ENCODE results near the gene ARID1B.

ARID1B gene

GRCh38 chr6:156795825-156796224, 18.6 kb downstream of the ARID1B start:
- H3K9me3 ChIP-seq (ENCODE audit: control insufficient read depth, insufficient read depth, low read length): no peaks in the 10 kb centered on the region
- no peaks in the 10 kb centered on the region for H3K36me3 ChIP-seq (ENCODE audit: control insufficient read depth, insufficient read depth, low read length)
- no peak overlapping the region for H3K4me3 ChIP-seq (ENCODE audit: low read depth, low read length)
- H3K9ac ChIP-seq (ENCODE audit: low read depth, low read length): no peak overlapping the region
- peaks cover 48% of the 10 kb centered on the region for H3K4me1 ChIP-seq (ENCODE audit: control insufficient read depth, insufficient read depth, low read length)
- H3K27me3 ChIP-seq (ENCODE audit: control insufficient read depth, insufficient read depth, low read length): no peaks in the 10 kb centered on the region
- no peak overlapping the region for H3K27ac ChIP-seq (ENCODE audit: low read depth, low read length)

GRCh38 chr6:156796627-156797026, 19.4 kb downstream of the ARID1B start:
- Histone ChIP-seq H3K27ac (ENCODE audit: low read depth, low read length) (no peak overlapping the region), H3K4me3 (ENCODE audit: low read depth, low read length) (no peak overlapping the region), H3K9ac (ENCODE audit: low read depth, low read length) (no peak overlapping the region), H3K4me1 (ENCODE audit: control insufficient read depth, insufficient read depth, low read length) (peaks cover 40% of the 10 kb centered on the region), H3K9me3 (ENCODE audit: control insufficient read depth, insufficient read depth, low read length) (no peaks in the 10 kb centered on the region), H3K27me3 (ENCODE audit: control insufficient read depth, insufficient read depth, low read length) (no peaks in the 10 kb centered on the region), H3K36me3 (ENCODE audit: control insufficient read depth, insufficient read depth, low read length) (no peaks in the 10 kb centered on the region)

DNA sequence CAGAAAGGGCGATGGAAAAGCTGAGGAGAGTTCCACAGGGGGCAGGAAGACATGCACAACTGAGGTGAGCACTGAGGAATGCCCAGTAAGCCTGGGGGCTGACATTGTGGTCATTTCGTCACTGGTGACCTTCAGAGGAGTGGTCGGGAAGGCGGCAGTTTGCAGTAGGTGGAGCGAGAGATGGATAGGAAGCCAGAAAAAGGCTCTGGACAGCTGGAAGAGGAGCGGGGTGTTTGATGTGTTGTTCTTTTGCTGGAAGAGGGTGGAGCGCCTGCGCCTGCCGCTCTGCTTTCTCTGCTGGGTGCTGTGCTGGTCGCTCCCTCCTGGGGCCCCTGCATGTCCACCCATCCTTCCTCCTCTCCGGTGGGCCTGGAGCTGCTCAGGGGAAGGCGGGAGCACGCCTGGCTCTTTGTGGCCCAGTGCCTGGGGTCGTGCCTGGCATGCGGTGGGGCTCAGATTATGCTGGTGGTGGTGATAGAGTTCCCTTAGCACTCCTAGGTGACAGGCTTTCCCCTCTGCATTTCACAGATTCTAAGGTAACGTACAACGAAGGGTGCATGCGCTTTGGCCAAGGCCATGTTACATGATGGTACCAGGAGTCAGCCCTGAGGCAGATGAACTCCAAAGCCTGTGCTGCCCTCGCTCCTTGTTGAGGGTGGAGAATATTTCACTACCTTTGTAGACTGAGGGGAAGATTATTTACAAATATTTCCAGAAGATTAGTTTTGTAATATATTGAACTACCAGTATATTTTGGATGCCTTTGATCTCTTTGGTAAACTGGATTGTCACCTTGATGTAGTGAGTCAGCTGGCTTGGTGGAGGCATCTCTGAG, 20.9 kb downstream of the ARID1B start:
- Histone ChIP-seq H3K4me1 (ENCODE audit: control insufficient read depth, insufficient read depth, low read length) (peaks cover 28% of the 10 kb centered on the region), H3K4me3 (ENCODE audit: low read depth, low read length) (no peak overlapping the region), H3K9ac (ENCODE audit: low read depth, low read length) (no peak overlapping the region), H3K27ac (ENCODE audit: low read depth, low read length) (no peak overlapping the region), H3K9me3 (ENCODE audit: control insufficient read depth, insufficient read depth, low read length) (no peaks in the 10 kb centered on the region), H3K36me3 (ENCODE audit: control insufficient read depth, insufficient read depth, low read length) (no peaks in the 10 kb centered on the region), H3K27me3 (ENCODE audit: control insufficient read depth, insufficient read depth, low read length) (no peaks in the 10 kb centered on the region)

DNA sequence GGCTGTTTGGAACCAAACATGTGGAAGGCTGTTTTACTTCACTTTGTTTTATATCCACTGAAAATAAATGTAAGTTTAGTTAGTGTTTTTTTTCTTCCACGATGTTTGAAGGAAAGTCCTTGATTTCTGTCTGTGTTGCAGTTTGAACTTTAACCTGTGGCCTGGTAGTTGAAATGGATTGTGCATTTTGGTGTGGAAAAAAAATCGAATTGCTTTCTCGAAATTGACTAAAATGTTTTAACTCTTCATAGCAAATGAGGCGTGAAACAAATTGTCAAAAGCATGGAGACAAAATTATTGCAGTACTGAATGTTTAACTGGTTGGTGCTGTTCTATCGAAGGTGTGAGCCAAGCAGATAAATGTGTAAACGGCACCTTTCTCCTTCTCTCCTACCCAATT, 24.5 kb downstream of the ARID1B start:
- Histone ChIP-seq H3K9me3 (ENCODE audit: control insufficient read depth, insufficient read depth, low read length) (no peaks in the 10 kb centered on the region), H3K4me3 (ENCODE audit: low read depth, low read length) (no peak overlapping the region), H3K9ac (ENCODE audit: low read depth, low read length) (no peak overlapping the region), H3K27ac (ENCODE audit: low read depth, low read length) (no peak overlapping the region), H3K4me1 (ENCODE audit: control insufficient read depth, insufficient read depth, low read length) (peaks cover 8% of the 10 kb centered on the region; the same call in 1 of the 2 replicates), H3K36me3 (ENCODE audit: control insufficient read depth, insufficient read depth, low read length) (no peaks in the 10 kb centered on the region), H3K27me3 (ENCODE audit: control insufficient read depth, insufficient read depth, low read length) (no peaks in the 10 kb centered on the region)

GRCh38 chr6:156803353-156803752, 26.2 kb downstream of the ARID1B start:
- no peaks in the 10 kb centered on the region for H3K9me3 ChIP-seq (ENCODE audit: control insufficient read depth, insufficient read depth, low read length)
- H3K4me1 ChIP-seq (ENCODE audit: control insufficient read depth, insufficient read depth, low read length): peaks cover 19% of the 10 kb centered on the region
- H3K9ac ChIP-seq (ENCODE audit: low read depth, low read length): no peak overlapping the region
- H3K36me3 ChIP-seq (ENCODE audit: control insufficient read depth, insufficient read depth, low read length): no peaks in the 10 kb centered on the region
- no peak overlapping the region for H3K27ac ChIP-seq (ENCODE audit: low read depth, low read length)
- H3K27me3 ChIP-seq (ENCODE audit: control insufficient read depth, insufficient read depth, low read length): no peaks in the 10 kb centered on the region
- H3K4me3 ChIP-seq (ENCODE audit: low read depth, low read length): no peak overlapping the region

DNA sequence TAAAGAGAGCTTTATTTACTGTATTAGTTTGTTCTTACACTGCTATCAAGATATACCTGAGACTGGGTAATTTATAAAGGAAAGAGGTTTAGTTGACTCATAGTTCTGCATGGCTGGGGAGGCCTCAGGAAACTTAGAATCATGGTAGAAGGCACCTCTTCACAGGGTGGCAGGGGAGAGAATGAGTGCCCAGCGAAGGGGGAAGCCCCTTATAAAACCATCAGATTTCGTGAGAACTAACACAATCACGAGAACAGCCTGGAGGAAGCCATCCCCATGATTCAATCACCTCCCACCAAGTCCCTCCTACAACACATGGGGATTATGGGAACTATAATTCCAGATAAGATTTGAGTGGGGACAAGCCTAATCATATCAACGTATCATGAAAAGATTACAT, 27.2 kb downstream of the ARID1B start:
- H3K27me3 ChIP-seq (ENCODE audit: control insufficient read depth, insufficient read depth, low read length): no peaks in the 10 kb centered on the region
- no peak overlapping the region for H3K27ac ChIP-seq (ENCODE audit: low read depth, low read length)
- H3K4me3 ChIP-seq (ENCODE audit: low read depth, low read length): no peak overlapping the region
- H3K36me3 ChIP-seq (ENCODE audit: control insufficient read depth, insufficient read depth, low read length): no peaks in the 10 kb centered on the region
- H3K9ac ChIP-seq (ENCODE audit: low read depth, low read length): no peak overlapping the region
- peaks cover 30% of the 10 kb centered on the region for H3K4me1 ChIP-seq (ENCODE audit: control insufficient read depth, insufficient read depth, low read length)
- no peaks in the 10 kb centered on the region for H3K9me3 ChIP-seq (ENCODE audit: control insufficient read depth, insufficient read depth, low read length)

- H3K4me3 ChIP-seq (ENCODE audit: low read depth, low read length): no peak overlapping the region
- H3K36me3 ChIP-seq (ENCODE audit: control insufficient read depth, insufficient read depth, low read length): no peaks in the 10 kb centered on the region
- H3K27me3 ChIP-seq (ENCODE audit: control insufficient read depth, insufficient read depth, low read length): no peaks in the 10 kb centered on the region
- no peaks in the 10 kb centered on the region for H3K9me3 ChIP-seq (ENCODE audit: control insufficient read depth, insufficient read depth, low read length)
- H3K9ac ChIP-seq (ENCODE audit: low read depth, low read length): no peak overlapping the region
- H3K4me1 ChIP-seq (ENCODE audit: control insufficient read depth, insufficient read depth, low read length): peaks cover 36% of the 10 kb centered on the region
- H3K27ac ChIP-seq (ENCODE audit: low read depth, low read length): no peak overlapping the region
These were observed 29.0 kb downstream of the ARID1B start for GRCh38 chr6:156806155-156806554.

DNA sequence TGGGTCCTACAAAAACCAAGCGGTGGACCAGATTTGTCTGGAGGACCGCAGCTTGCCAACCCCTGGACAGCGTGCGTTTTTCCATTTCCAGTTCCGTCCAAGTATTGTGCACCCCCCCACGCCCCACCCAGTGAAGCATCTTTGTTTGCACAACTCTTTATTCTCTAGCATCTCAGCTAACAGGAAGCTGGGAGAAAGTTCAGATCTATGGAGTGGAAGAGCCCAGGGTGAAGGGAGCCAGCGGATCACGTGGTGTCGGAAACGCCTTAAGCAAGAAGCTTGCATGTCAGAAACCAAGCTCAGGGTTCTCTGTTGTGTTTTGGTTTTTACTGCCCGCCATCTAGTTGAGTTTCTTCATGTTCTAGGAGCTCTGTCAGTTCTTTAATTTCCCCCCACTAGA, 29.9 kb downstream of the ARID1B start:
- Histone ChIP-seq H3K36me3 (ENCODE audit: control insufficient read depth, insufficient read depth, low read length) (no peaks in the 10 kb centered on the region), H3K27me3 (ENCODE audit: control insufficient read depth, insufficient read depth, low read length) (no peaks in the 10 kb centered on the region), H3K9ac (ENCODE audit: low read depth, low read length) (no peak overlapping the region), H3K4me3 (ENCODE audit: low read depth, low read length) (no peak overlapping the region), H3K27ac (ENCODE audit: low read depth, low read length) (no peak overlapping the region), H3K9me3 (ENCODE audit: control insufficient read depth, insufficient read depth, low read length) (no peaks in the 10 kb centered on the region), H3K4me1 (ENCODE audit: control insufficient read depth, insufficient read depth, low read length) (peaks cover 36% of the 10 kb centered on the region)

GRCh38 chr6:156807795-156808194, 30.6 kb downstream of the ARID1B start:
- H3K27me3 ChIP-seq (ENCODE audit: control insufficient read depth, insufficient read depth, low read length): no peaks in the 10 kb centered on the region
- no peak overlapping the region for H3K27ac ChIP-seq (ENCODE audit: low read depth, low read length)
- no peaks in the 10 kb centered on the region for H3K9me3 ChIP-seq (ENCODE audit: control insufficient read depth, insufficient read depth, low read length)
- no peak overlapping the region for H3K9ac ChIP-seq (ENCODE audit: low read depth, low read length)
- no peaks in the 10 kb centered on the region for H3K36me3 ChIP-seq (ENCODE audit: control insufficient read depth, insufficient read depth, low read length)
- peaks cover 36% of the 10 kb centered on the region for H3K4me1 ChIP-seq (ENCODE audit: control insufficient read depth, insufficient read depth, low read length)
- no peak overlapping the region for H3K4me3 ChIP-seq (ENCODE audit: low read depth, low read length)

GRCh38 chr6:156808287-156808686, 31.1 kb downstream of the ARID1B start:
- Histone ChIP-seq H3K4me3 (ENCODE audit: low read depth, low read length) (no peak overlapping the region), H3K9me3 (ENCODE audit: control insufficient read depth, insufficient read depth, low read length) (no peaks in the 10 kb centered on the region), H3K27ac (ENCODE audit: low read depth, low read length) (no peak overlapping the region), H3K27me3 (ENCODE audit: control insufficient read depth, insufficient read depth, low read length) (no peaks in the 10 kb centered on the region), H3K9ac (ENCODE audit: low read depth, low read length) (no peak overlapping the region), H3K36me3 (ENCODE audit: control insufficient read depth, insufficient read depth, low read length) (no peaks in the 10 kb centered on the region), H3K4me1 (ENCODE audit: control insufficient read depth, insufficient read depth, low read length) (peaks cover 36% of the 10 kb centered on the region)

- Histone ChIP-seq H3K4me3 (ENCODE audit: low read depth, low read length) (no peak overlapping the region), H3K9me3 (ENCODE audit: control insufficient read depth, insufficient read depth, low read length) (no peaks in the 10 kb centered on the region), H3K27ac (ENCODE audit: low read depth, low read length) (no peak overlapping the region), H3K36me3 (ENCODE audit: control insufficient read depth, insufficient read depth, low read length) (no peaks in the 10 kb centered on the region), H3K4me1 (ENCODE audit: control insufficient read depth, insufficient read depth, low read length) (peaks cover 36% of the 10 kb centered on the region), H3K27me3 (ENCODE audit: control insufficient read depth, insufficient read depth, low read length) (no peaks in the 10 kb centered on the region), H3K9ac (ENCODE audit: low read depth, low read length) (no peak overlapping the region)
These were observed 31.9 kb downstream of the ARID1B start for GRCh38 chr6:156809034-156809433.
